Fibroblast of pulmonary artery (primary cell): ENCODE data around the gene RCHY1.
"Not testable (repeated sequence)": the region's sequence is repeated elsewhere in the genome, so short reads cannot be mapped to it uniquely, and the experiment has no call there.

Source experiments
- DNase-seq: peaks from one replicate; pipeline ENCODE4 v3.0.0-alpha.2; 2010; ENCODE audit warnings: low read depth
- H3K4me3 ChIP-seq: replicated peaks from 2 replicates; pipeline ENCODE4 v1.5.1; 2011; ENCODE audit warnings: low read depth, mild to moderate bottlenecking, control low read depth, low read length, moderate library complexity
- CTCF ChIP-seq: IDR thresholded peaks from 2 replicates; pipeline ENCODE4 v1.5.1; 2011; ENCODE audit warnings: mild to moderate bottlenecking, control low read depth, low read length, inconsistent platforms; ENCODE audit errors: missing control alignments

The RCHY1 gene

DNA sequence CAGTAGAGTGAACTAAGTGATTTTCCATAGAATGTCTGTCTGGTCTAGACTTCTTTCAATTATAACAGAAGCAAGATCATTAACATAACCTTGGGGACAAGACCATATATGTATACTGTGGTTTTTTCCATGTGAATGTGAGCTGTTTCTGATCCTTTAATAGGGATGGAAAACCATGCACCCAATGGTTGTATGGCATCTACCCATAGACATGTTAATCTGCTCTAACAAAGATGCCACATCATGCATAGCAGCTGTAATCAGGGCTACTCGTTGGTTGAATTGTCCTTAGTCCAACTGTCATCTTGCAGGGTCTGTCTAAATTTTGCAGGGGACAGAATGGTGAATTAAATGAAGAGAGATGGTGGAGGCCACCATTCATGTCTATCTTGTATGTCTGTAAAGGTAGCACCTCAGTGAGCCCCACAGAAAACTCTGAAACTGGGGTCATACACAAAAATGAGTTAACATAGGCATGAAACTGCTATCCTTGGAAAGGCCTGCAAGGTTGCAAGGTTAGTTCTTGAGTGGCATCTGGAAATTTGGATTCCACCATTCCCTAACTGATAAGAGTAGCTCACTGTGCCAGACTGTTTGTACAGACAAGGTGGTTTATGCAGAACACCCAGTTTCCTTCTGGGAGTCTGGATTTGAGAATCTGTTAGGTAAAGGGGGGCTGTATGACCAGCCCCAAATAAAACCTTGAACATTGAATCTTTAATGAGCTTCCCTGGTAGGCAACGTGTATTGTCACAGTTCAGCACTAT, 16.5 kb upstream of the RCHY1 start:
- DNase-seq, result no peak
- TF ChIP-seq CTCF, result no peak

GRCh38 chr4:75527482-75527881, 13.3 kb upstream of the RCHY1 start:
- no peak for DNase-seq
- no peak for TF ChIP-seq CTCF
- H3K4me3 ChIP-seq, result no peak overlapping the region

More for the DNA sequence above, 16.5 kb upstream of the RCHY1 start:
- no peak overlapping the region for H3K4me3 ChIP-seq

GRCh38 chr4:75525910-75526309, 11.7 kb upstream of the RCHY1 start:
- TF ChIP-seq CTCF, result no peak
- H3K4me3 ChIP-seq, result no peak overlapping the region
- no peak for DNase-seq

- no peak overlapping the region for H3K4me3 ChIP-seq
- no peak for TF ChIP-seq CTCF
- no peak for DNase-seq
These were observed 10.9 kb upstream of the RCHY1 start for GRCh38 chr4:75525086-75525485.

DNA sequence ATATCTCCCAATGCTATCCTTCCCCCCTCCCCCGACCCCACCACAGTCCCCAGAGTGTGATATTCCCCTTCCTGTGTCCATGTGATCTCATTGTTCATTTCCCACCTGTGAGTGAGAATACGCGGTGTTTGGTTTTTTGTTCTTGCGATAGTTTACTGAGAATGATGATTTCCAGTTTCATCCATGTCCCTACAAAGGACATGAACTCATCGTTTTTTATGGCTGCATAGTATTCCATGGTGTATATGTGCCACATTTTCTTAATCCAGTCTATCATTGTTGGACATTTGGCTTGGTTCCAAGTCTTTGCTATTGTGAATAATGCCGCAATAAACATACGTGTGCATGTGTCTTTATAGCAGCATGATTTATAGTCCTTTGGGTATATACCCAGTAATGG, 5.2 kb upstream of the RCHY1 start:
- not testable (repeated sequence) for H3K4me3 ChIP-seq, DNase-seq

DNA sequence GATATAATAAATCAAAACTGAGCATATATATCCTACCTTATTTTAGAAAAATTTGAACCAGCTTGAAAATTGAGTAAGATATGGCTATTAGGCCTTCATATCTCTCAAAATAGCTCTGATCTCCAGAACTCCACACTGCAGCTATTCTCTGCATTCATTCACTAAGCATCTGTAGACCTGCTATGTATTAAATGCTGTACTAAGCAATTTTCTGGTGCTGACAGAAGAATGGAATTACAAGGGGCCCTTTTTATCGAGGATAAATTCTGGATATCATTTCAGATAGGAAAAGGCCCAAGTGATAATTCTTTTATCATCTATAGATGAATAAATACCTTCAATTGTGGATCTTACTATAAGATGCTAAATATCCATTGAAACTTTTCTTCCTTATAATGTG, 1.9 kb upstream of the RCHY1 start:
- no peak for TF ChIP-seq CTCF
- DNase-seq, result no peak
- H3K4me3 ChIP-seq, result no peak overlapping the region

DNA sequence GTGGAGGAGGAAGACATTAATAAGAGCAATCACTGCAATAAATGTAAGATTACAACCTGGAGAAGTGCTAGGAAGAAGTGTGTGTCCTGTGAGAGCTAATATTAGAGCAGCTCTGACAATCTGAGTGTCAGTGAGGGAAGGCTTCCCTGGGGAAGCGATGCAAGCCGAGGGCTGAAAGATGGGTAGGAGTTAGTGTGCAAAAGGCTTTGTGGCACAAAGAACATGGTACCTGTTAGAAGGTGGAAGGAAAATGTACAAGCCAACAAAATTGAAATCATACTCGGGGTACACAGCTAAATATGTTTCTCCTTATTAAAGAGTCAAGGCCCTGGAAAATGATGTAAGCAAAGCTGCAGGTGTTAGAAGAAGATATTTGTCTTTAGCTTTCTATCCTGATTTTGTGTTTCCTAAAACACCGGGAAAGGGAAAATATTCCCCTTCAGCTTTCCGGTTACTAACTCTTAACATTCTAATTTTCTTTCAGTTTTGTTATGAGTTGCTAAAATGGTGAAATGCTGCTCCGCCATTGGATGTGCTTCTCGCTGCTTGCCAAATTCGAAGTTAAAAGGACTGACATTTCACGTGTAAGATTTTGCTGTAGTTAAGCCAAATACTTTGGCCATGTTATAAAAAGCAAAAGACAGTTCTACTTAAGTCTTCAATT, 878 bp upstream of the RCHY1 start:
- no peak for DNase-seq
- TF ChIP-seq CTCF, result no peak

More for the DNA sequence above, 878 bp upstream of the RCHY1 start:
- H3K4me3 ChIP-seq, result peak overlapping the region; percentile 92
